HG03378 (cell line): ENCODE data around the gene CELF5.

ENCODE experiments used
- ATAC-seq: cut with Tn5 transposase; IDR thresholded peaks from one replicate; pipeline ENCODE4 v1.9.1; 2021; ENCODE audit warnings: mild to moderate bottlenecking, moderate library complexity; ENCODE audit not compliant: unreplicated experiment

The CELF5 gene

DNA sequence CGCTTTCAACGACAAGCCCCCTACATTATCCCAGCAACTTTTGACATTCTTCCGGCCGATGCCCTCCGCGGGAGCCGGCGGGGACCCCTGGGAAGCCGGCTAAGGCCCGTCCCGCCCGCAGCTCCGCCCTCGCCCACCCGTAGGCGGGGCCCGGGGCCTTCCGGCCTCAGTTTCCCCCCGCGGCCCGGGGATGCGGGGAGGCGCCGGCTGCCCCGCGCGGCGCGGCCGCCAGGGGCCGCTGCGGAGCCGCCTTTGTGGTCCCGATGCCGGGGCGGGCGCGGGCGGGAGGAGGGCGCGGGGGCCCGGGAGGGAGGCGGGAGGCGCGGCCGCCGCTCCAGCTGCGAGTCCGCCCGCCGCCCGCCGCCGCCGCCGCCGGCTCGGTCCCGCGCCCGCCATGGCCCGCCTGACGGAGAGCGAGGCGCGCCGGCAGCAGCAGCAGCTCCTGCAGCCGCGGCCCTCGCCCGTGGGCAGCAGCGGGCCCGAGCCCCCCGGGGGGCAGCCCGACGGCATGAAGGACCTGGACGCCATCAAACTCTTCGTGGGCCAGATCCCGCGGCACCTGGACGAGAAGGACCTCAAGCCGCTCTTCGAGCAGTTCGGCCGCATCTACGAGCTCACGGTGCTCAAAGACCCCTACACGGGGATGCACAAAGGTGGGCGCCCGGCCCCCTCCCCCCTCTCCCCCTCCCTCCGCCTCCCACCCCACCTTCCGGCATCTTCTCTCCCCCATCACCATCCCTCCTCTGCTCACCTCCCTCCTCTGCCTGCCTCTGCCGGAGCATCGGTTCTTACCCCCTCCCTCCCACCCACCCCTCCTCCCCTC lies at the start of gene CELF5:
Gene CELF5 (plus strand): TSS at position 316 of the 823 bp plus-strand sequence. CDS start 79 bp downstream, at position 395.
- ATAC-seq: no peak

DNA sequence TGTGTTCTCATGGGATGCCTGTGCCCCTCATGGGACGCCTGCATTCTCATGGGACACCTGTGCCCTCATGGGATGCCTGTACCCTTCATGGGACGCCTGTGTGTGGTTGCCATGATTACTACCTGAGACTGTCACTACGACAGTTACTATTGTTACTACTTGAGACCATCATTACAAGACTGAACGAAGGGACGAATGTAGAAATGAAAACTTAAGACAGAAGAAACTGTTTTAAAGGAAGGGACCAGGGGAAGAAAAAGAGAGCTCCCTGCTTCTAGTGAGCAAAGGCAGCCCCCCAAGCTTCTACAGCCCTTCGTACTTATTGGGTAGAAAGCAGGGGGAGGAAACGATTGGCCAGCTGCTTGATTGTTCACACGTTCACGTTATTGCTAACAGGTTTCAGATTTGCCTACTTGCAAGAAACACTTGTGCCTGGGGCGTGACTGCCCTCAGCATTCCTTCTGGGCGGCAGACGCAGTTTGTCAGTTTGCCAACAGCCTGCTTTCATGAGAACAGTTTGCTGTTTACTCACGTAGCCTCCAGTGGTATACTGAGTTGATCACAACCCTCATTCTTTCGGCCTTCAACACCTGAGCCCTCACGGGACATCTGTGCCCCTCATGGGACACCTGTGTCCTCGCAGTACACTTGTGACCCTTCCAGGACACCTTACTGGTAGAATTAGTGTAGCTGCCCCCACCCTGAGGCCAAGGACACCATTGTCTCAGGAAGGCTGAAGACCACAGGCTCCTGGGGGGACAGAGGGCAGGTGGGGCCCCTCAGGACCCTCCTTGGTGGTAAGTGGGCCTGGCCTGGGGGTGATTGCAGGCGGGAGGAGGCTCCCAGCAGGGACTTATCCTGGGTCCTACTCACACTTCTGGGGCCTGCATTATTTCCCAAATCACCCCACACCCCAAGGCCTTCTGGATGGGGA lies 48.4 kb upstream of the CELF5 start:
- ATAC-seq: no peak

DNA sequence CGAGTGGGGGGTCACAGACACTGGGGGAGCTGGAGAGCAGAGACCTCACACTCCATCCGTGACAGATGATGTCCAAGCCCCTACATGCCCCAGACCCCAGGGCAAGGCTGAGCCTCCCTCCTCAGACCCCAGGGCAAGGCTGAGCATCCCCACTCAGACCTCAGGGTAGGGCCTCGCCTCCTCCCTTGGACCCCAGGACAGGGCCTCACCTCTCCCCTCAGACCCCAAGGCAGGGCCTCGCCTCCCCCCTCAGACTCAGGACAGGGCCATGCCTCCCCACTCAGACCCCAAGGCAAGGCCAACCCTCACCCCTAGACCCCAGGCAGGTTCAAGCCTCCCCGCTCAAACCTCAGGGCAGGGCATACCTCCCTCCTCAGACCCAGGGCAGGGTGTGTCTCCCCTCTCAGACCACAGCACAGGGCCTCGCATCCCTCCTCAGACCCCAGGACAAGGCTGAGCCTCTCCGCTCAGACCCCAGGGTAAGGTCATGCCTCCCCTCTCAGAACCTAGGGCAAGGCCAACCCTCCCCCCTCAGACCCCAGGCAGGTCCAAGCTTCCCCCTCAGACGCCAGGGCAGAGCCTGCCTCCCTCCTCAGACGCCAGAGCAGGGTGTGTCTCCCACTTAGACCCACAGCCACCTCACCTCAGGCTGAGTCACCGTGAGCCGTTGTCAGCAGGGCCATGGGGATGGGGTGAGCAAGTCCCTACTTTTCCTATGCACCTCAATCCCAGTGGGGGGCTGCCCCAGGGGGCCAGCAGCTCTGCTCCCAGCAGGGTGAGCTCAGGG lies 47.6 kb upstream of the CELF5 start:
- ATAC-seq: no peak

DNA sequence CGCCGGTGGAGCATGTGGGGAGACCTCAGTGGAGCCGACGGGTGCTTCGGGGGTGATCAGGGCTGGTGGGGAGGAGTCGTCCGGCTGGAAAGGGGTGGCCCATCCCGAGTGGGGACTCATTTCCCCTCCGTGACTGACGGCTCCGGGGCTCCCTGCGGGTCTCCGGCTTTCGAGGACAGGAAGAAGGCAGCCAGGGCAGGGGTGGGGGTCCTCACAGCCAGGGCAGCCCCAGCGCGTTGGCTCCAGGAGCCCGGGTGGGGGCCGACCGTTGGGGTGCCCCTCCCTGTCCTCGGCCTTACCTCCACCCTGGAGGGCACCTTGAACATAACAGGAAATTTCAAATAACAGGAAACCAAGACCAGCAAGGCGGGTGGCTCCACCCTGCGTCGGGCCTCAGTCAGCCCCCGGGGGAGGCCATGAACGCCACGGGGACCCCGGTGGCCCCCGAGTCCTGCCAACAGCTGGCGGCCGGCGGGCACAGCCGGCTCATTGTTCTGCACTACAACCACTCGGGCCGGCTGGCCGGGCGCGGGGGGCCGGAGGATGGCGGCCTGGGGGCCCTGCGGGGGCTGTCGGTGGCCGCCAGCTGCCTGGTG lies 46.0 kb upstream of the CELF5 start, which contains the start of gene S1PR4:
Gene S1PR4 (plus strand): TSS at position 393 of the 596 bp plus-strand sequence. CDS start 24 bp downstream, at position 417.
- ATAC-seq: peak; percentile 44

DNA sequence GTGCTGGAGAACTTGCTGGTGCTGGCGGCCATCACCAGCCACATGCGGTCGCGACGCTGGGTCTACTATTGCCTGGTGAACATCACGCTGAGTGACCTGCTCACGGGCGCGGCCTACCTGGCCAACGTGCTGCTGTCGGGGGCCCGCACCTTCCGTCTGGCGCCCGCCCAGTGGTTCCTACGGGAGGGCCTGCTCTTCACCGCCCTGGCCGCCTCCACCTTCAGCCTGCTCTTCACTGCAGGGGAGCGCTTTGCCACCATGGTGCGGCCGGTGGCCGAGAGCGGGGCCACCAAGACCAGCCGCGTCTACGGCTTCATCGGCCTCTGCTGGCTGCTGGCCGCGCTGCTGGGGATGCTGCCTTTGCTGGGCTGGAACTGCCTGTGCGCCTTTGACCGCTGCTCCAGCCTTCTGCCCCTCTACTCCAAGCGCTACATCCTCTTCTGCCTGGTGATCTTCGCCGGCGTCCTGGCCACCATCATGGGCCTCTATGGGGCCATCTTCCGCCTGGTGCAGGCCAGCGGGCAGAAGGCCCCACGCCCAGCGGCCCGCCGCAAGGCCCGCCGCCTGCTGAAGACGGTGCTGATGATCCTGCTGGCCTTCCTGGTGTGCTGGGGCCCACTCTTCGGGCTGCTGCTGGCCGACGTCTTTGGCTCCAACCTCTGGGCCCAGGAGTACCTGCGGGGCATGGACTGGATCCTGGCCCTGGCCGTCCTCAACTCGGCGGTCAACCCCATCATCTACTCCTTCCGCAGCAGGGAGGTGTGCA lies 45.3 kb upstream of the CELF5 start:
- ATAC-seq: peak; percentile 6

DNA sequence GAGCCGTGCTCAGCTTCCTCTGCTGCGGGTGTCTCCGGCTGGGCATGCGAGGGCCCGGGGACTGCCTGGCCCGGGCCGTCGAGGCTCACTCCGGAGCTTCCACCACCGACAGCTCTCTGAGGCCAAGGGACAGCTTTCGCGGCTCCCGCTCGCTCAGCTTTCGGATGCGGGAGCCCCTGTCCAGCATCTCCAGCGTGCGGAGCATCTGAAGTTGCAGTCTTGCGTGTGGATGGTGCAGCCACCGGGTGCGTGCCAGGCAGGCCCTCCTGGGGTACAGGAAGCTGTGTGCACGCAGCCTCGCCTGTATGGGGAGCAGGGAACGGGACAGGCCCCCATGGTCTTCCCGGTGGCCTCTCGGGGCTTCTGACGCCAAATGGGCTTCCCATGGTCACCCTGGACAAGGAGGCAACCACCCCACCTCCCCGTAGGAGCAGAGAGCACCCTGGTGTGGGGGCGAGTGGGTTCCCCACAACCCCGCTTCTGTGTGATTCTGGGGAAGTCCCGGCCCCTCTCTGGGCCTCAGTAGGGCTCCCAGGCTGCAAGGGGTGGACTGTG lies 44.6 kb upstream of the CELF5 start:
- ATAC-seq: no peak

DNA sequence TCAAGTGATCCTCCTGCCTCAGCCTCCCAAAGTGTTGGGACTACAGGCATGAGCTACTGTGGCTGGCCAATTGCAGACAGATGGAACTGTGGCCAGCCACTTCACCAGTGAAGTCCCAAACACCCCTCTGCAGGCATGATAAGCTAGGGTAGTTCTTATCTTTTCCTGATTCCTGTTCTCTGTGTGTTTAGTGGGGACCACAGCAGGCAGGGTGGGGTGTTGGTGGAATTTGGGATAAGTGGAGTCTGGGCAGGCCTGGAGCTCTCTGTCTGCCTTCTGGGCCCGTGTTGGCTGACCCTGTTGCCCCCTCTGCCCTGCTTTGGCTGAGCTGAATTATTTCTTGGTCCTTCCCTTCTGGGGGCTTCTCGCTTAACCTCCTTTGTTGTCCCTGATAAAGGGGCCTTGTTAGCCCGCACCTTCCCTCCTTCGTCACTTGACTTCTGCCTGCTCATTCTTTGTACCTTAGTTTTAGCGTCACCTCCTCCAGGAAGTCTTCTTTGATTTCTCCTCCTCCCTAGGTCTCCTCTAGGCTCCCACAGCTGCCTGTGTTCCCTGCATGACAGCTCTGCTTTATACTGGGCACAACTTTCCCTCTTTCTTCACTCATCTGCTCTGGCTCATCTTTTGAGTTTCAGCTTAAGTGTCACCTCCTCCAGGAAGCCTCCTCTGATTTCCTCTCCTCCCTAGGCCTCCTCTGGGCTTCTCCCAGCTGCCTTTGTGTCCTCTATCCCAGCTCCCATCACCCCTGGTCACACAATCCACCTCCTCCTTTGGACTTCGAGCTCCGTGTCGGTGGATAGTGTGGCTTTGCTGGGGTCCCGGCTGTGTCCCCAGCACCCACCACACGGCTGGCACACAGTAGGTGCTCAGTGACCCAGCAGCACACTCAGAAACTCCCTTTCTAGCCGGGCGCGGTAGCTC lies 40.5 kb upstream of the CELF5 start:
- ATAC-seq: no peak

DNA sequence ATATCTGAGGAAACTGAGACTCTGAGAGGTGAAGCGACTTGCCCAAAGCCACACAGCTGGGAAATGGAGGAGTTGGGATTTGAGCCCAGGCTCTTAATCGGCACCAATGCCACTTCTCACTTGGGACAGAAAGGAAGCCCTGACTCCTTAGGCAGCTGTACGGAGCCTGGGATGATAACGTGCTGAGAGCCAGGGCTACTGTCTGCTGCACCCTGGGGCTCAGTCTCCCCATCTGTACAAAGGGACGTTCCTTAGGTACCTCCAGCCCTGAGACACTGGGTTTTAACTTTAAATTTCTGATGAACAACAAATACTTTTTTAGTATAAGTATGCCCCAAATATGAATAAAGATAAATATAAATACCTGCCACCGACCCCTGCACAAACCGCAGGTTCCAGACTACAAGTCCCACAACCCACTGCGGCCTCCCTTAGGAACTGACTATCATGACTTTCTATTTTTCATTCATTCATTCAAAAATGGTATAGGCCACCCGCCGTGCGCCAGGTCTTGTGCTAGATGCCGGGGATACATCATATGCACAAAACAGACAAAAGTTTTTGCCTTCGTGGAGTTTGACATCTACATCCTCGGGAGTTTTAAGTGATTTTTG lies 39.5 kb upstream of the CELF5 start:
- peak; percentile 31 for ATAC-seq

DNA sequence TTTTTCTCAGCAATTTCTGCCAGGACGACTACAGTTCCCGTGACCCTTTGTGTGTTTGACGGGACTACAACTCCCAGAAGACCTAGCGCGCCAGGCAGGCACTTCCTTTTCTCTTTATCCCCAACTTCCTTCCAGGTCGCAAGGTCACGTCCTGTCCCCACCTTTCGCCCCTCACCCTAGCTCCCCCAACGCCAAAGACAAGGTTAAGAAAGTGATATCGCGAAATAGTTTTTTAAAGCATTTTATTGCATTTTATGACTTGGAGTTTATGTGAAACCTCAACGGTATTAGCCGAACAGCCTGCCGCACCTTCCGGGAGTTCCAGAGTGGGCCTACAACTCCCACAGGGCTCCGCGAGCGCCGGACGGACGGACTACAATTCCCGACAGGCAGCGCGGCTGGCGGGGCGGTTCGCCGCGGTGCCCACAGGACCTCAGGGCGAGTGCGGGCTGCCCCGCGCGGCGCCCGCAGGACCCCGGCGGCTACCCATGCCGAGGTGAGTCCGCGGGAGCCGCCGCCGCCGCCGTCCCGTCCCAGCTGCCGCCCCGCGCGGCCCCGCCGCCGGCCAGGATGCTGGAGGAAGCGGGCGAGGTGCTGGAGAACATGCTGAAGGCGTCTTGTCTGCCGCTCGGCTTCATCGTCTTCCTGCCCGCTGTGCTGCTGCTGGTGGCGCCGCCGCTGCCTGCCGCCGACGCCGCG lies 38.9 kb upstream of the CELF5 start, which contains the start of gene NCLN:
Gene NCLN (plus strand): TSS at position 470 of the 699 bp plus-strand sequence. CDS start 101 bp downstream, at position 571.
- ATAC-seq: peak; percentile 51

DNA sequence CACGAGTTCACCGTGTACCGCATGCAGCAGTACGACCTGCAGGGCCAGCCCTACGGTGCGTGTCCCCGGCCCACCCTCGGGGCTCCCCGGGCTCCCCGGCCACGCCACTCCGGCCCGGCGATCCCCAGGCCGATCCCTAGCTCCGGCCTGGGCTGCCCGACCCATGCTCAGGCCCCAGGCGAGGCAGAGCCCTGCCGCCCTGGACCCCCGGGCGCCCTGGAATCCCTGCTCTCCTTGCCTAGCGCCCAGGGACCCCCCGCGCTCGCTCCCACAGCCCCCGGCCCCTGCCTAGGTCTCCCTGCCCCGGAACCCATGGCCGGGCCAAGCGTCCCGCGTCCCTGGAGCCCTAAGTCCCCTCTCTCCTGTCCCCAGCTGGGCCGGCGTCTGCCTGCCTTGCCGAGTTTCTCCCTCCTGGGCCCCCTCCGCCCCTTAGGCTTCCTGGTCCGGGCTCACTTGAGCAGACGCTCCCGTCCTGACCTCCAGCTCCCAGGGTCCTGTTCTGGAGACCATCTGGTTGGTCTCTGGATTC lies 38.2 kb upstream of the CELF5 start:
- ATAC-seq: no peak

DNA sequence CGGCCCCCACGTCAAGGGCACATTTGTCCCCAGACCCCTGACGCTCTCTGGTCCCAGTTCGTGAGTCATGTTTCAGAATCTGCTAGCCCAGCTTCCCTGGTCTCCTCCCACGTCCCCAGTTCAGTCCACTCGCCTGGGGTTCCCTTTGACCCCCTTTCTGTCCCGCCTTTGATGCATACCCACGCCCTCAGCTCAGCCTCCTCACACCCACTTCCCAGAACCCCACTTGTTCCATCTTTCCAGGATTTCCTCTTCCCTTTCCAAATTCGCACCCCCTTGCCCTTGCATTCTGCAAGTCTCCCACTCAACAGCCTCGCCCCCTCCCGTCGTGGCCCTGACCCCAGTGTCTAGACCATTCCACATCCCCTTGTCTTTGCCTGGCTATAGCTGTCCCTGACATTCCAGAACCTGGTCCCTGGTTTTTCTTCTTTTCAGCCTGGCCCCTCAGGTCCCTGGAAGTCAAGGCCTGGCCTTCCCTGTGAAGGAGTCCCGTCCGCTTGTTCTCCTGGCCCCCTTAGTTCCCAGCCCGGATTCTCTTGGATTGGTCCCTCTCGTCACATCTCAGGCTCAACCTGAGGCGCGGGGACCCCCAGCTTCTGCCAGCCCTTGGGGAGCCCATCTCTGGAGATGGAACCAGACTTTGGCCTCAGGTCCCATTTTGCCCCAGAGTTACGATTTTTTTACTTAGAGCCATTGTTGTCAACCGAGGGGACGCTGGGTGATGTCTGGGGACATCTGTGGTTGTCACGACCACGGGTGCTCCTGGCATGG lies 37.4 kb upstream of the CELF5 start:
- no peak for ATAC-seq

DNA sequence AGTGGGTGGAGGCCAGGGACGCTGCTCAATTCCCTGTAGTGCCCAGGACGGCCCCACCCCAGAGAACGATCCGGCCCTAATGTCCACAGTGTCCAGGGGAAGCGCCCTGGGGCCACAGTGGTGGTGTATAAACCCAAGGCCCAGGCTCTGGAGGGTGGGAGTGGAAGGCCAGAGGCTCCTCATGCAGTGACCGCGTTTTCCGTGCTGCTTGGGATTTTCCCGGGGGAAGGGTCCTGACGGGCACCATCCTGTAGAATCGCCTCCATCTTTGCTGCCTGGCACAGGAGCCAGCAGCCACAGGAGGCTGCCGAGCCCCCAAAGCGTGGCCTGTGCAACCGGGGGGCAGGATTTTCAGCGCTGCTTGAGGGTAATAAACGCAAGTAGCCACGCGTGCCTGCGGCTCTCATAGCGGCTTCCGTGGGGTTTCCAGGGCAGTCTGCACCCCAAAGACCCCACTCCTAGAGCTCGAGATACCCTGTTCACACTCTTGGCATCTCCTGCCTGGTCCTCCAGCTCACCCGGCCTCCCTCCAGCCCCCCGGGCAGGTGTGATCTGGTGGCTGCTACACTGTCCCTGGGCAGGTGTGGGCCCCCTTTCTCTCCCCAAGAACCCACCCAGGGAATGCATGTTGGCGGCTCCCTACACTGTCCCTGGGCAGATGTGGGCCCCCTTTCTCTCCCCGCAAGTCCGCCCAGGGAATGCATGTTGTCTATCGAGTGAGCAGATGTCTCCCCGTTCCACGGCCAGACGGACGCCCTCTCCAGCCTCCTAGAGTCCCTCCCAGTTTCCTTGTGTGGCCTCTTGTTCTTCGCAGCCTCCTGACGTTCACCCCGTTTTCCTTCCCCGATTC lies 36.6 kb upstream of the CELF5 start:
- no peak for ATAC-seq

DNA sequence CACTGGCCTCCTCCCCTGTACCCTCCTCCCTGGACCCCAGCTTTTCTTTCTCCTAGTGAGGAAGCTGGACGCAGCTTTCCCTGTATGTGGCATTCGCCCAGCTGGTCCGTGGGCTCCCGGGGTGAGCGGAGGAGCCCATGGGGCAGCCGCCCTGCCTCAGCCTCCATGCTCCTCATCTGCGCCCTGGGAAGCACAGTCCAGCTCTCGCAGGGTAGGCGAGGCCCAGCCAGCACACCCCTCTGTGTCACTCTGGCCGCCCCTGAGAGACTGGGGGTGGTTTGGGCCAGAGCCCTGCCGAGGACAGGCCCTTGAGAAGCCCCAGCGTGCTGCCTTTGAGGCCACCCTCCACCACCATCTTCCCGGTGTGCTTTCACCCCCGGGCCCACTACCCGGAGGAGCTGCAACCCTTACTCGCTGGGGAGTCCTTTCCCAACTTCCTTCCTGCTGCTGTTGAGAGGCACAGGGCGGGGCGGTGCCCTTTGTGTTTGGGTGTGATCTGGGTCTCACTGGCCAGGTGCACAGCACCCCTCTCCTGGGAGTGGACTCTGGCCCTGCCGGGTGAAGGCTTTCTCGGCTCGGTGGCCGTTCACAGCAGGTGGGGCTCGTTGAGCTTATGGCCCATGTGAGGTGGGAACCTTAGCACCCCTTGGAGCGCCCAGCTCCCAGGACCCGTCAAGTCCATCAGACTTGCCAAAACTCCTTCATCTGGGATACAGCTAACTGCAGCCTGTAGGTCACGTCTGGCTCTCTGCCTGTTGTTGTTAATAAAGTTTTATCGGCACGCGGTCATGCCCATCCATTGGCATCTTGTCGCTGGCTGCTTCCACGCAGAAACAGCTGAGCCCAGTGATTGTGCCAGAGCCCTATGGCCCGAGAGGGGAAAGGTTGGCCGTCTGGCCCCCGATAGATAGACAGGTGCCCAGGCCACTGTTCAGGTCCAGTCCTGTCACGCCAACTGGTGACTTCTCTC lies 35.5 kb upstream of the CELF5 start:
- no peak for ATAC-seq
